HG03575 (cell line): Measurements from ENCODE around the gene CLDN7.

ENCODE experiments used
- ATAC-seq: cut with Tn5 transposase; IDR thresholded peaks from one replicate; pipeline ENCODE4 v1.9.1; 2021; ENCODE audit not compliant: unreplicated experiment, insufficient number of reproducible peaks, low FRiP score; ENCODE audit errors: extremely low read depth

The CLDN7 gene

DNA sequence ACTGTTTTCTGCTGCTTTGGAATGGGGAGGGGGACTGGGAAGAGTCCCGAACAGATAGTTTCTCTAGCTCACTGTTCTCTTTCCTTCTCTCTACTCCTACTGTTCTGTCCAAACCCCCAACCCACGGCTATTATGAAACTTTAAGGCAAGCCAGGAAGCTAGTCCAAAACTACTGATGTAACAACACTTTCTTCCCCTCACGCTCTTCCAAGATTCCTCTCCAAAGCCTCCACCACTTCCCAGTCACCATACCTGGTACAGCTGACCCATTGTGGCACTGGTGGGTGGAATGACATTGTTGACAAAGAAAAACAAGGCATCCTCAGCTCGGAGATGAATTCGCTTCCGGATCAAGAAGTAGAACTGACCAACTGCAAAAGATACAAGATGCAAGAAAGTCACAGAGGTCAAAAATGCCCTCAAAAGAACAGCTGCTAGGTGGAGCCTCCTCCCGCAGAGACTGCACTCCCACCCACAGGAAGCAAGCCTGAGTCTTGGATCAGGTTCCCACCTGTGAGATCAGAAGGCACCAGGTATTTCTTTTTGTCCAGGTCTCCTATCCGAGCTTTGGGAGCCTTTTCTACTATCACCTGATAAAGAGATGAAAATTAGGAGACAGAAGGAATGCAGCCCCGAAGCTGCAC lies 21.1 kb downstream of the CLDN7 start:
- no peak for ATAC-seq

DNA sequence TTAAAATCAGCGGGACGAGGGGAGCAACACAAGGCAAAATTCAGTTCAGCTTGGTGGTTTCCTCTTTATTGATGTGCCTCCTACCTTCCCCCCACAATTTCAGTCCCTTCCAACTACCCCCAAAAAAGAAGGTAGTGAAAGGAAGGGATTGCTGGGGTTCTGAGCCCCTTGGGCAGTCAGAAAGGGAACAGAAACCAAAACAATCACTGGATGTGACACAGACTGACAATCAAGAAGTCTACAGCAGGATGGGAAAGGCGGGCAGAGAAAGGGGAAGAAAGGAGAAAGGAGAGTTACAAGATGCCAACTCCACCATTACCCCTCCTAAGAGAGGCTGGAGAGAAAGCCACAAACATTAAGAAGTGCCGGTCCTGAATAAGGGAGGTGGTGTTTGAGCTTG lies 21.9 kb downstream of the CLDN7 start:
- ATAC-seq, result no peak

DNA sequence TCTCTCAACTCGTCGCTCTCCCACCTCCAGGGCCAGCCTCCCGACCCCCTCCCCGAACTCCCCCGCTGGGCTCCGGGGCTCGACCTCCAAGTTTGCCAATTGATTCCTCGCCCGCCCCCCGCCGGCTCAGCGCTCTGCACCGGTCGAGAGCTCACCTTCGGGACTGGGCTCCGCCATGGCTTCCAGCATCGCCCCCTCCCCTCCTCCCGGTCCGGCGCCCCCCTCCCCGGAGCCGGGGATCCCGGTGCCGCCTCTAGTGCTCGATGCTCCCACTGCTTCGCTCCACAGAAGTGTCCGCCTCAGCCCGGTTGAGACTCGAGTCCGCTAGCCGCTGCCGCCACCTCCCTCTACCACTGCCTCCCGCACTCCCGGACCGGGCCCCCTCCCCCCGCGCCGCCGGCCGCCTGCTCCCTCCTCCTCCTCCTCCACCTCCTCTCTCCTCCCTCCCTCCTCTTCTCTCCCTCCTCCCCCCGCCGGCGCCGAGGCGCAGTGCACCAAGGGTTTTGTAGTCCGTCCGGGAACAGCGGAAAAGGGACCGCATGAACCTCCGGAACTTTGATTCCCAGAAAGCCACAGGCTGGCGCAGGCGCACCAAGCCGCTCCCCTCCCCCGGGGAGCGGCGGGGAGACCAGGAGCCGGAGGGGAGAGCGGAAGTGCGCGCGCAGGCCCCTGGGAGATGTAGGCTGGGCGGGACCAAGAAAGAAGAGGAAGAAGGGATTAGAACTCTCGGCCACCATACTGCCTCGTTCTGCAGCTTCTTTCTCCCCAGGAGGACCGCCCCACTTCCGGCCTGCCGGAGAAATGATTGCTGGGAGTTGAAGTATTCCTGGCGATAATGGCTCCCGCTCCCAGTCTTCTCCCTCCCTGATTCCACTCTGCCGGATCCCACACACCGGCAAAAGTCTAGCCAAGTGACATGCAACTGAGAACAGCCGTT lies 22.9 kb downstream of the CLDN7 start, which contains the start of gene PHF23:
Gene PHF23 (minus strand): TSS at position 367 of the 937 bp plus-strand sequence. CDS start 178 bp downstream, at position 189.
- no peak for ATAC-seq

DNA sequence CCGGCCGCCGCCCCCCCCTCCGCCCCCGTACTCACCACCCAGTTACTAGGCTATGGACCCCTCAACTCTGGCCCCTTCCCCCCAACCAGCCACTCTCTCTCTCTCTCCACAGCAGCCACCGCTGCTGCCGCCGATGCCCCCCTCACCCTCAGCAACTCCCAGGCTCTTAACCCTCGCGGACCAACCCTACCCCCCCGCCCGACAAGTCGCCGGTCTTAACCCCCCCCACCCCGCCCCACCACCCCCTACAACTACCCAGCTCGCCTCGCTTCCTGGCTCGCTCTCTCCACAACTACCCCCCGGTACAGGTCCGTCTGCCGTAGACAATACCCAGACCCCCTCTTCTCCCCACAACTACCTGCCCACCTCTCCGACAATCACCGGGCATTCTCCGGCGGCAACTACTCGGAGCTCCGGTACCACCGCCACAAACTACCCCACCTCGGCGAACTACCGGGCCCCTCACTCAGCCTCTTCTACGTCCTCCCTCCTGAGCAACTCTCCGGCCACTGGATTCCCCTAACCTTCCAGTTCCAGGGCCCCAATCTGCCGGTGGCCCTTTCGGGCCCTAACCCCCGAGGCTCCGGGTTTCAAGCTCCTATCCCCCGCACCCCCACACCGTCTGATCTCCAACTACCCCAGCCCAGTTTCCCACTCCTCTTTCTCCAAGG lies 23.7 kb downstream of the CLDN7 start:
- ATAC-seq, result no peak

DNA sequence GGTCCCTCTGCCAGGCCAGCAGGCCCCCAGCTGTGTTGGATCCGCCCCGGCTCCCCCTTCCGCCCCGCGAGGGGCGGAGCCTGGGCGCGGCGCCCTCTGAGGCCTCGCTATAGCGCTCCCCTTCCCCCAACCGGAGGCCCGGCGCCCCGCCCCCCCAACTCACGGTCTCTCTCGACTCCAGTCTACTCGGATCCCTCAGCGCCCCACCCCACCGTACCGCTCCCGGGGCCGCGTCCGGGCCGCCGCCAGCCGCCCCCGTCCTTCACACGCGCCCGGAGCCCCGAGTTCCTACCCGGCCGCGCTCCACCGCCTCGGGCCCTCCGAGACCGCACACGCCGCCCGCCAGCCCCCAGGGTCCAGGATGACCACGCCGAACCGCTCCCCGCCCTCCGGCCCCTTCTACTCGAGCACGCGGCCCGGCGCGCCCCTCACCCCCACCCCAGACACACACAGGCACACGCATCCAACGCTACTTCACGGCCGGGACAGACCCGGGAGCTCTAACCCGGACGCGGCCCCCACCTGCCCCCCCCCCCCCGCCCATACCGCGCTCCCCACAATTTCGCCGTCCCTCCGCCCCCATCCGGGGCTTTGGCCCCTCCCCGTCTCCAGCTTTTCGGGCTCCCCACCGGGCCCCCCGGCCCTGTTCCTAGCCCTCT lies 24.4 kb downstream of the CLDN7 start:
- no peak for ATAC-seq

DNA sequence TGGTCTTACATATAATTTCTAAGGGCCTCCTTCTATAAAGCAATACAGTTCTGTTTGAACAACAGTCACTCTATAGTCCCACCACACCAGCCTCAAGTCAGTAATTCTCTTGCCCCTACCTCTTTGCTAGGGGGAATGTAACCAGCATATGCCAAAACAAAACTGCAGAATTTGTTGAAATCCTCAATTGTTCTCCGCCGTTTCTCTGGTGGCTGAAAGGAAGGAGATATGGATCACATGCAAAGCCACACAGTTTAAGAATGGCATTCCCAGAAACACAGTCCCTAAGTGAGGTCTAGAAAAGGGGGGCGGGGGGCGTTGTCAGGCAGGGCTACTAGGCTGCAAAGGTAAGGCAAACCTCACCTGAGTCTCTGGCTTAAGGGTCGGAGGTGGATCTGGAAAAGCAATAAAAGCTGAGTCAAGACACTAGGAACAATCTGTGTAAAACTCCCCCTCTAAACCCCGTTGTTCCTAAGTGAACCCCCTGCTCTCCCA lies 25.0 kb downstream of the CLDN7 start:
- no peak for ATAC-seq

DNA sequence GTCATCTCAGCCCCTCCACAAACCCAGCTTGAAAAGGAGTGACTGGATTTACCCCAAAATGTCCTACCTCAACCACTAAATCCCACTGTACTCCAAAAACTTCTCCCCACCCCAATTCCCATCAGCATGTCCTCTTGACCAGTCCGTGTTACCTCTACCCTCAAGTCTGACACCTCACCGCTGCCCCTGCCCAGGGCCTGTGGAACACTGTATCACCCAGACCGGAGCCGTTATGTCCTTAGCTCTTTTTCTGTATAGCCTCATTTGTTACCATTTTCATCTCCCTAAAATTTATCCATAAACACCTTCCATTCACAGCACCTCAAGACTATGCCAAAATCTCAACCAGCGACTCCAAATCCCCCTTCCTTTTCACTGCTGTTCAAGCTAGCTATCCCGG lies 25.5 kb downstream of the CLDN7 start:
- ATAC-seq, result no peak

DNA sequence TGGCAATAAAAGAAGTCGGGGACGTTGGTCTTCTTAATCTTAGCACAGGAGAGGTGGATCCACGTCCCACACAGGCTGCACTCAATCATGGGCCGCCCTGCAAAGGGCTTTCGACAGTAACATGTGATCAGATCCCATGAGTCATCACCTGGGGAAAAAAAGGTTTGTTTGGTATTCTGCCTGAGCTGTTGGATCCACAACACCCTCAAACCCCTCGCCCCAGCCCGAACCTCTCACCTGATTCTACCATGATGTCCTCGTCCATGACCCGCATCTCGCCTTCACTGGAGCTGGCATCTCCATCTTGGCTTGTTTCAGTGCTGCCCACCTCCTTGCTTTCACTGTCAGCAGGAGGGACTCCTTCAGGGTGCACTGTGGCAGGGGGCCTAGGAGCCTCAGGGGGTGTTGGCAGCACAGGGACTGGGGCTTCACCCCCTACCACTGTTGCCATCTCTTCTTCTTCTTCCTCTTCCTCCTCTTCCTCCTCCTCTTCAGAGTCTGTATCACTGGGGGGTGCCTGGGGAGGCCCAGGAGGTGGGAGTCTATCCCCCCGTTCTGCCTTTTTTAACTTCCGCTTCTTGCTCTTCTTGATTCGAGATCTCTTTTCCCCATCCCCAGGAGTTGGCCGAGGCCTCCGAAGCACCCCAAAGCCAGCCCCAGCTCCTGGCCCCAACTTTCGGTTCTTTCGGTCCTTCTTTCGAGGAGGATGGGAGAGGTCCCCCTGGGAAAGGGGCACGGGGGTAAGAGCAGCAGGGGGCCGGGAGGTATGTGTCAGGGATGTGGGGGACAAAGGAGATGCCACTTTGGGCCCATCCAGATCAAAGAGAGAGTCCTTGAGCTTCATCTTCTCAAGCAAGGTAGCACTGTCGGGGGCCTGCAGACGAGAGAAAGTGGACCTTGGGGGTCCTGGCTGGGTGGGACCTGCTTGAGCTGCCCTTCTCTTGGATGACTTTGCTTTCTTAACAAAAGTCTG lies 26.3 kb downstream of the CLDN7 start:
- ATAC-seq, result no peak

DNA sequence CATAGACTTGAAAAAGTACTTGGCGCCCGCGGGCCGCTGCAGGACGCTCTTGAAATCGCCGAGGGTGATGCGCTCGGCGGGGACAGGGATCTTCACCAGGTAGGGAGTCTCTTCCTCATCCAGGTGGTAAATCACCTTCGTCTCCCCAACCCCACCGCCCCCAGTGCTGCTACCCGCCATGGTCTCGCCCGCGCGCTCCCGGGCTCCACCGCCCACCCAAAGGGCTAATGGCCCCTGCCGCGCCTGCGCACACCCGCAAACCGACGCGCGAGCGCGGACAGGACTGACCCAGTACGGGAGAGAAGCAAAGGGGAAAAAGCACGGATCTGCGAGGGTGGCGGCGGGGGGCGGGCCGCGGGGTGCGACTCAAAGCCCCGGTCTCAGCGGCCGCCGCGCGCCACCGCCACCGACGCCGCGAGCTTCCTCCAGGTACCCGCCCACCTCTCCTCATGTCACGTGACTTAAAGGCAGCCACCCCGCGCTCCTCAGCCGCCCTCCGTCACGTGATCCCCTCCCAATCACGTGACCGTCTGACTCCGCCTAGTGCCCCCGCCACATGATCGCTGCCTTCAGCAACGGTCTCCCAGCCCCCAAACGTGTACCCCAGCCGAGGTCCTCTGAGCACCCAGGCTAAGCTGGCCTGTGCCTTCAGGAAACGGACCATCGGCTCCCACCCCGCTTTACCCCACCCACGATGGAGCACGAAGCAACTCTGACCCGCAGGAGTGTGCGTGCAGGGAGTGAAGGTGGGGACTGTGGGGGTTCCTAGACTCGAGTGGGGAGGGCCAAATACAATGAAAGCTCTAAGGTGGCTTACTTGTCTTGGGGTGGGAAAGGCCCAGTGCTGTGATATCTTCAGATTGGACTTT lies 28.0 kb downstream of the CLDN7 start, which contains the start of gene DVL2:
Gene DVL2 (minus strand): TSS at position 435 of the 869 bp plus-strand sequence. CDS start 255 bp downstream, at position 180.
- no peak for ATAC-seq

DNA sequence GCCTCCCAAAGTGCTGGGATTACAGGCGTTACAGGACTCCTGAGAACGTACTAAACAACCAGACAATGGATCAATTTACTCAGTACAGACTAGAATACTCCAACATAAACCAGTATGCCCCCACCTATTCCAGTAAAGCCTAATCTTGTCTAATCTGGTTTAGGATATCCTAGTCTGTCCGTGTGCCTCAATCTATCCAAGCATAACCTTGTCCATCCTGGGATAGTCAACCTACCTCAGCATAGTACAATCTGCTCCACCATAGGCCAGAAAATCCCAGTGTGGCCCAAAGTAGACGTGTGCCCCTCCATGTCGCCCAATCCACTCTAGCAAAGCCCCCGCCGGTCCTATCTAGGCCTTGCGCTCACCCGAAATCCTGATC lies 28.6 kb downstream of the CLDN7 start:
- ATAC-seq, result no peak

DNA sequence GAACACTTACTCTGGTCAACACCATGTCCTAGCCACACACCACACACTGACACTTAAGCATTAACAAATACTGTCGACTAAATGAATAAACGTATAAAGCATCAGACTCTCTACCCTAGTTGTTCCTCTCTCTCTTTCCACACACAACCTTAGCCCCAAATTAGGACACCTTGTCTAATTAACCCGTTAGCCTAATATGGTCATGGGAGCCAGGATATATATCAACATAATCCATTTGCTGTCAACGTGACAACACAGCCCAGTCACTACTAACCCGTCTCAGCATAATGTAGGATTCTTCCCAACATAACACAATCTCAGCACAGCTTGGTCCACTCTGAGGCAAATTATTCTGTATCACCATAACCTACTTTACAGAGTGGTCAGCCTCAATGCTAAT lies 30.2 kb downstream of the CLDN7 start:
- ATAC-seq, result no peak

DNA sequence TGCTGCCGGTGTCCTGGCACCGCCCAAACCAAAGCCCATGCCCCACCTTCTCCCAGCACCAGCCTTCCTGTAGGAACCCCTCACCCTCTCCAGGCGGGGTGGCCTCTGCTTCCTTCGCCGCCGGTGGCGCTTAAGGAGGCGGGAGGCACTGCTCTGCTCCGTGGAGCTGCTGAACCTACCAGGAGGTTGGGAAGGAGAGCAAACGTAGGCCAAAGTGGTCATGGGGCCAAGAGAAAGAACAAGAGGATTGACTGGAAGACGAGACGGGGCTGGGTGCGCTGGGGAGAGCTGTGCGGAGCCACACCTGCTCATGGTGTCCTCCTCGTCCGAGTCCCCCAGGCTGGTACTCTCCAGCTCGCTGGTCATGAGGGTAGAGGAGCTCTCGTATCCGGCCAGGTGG lies 32.8 kb downstream of the CLDN7 start:
- no peak for ATAC-seq

DNA sequence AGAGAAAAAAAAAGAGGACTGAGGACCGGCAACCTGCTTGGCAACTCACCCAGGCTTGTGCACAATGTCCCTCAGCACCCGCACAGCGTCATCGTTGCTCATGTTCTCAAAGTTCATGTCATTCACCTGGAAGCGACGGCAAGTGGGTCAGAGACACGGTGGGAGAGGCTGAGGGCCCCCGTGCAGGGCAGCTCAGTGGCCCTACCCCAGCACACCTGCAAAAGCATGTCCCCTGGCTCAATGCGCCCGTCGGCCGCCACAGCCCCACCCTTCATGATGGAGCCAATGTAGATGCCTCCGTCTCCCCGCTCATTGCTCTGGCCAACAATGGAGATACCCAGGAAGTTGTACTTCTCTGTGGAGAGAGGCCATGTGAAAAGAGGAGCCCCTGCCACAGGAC lies 33.4 kb downstream of the CLDN7 start:
- no peak for ATAC-seq

DNA sequence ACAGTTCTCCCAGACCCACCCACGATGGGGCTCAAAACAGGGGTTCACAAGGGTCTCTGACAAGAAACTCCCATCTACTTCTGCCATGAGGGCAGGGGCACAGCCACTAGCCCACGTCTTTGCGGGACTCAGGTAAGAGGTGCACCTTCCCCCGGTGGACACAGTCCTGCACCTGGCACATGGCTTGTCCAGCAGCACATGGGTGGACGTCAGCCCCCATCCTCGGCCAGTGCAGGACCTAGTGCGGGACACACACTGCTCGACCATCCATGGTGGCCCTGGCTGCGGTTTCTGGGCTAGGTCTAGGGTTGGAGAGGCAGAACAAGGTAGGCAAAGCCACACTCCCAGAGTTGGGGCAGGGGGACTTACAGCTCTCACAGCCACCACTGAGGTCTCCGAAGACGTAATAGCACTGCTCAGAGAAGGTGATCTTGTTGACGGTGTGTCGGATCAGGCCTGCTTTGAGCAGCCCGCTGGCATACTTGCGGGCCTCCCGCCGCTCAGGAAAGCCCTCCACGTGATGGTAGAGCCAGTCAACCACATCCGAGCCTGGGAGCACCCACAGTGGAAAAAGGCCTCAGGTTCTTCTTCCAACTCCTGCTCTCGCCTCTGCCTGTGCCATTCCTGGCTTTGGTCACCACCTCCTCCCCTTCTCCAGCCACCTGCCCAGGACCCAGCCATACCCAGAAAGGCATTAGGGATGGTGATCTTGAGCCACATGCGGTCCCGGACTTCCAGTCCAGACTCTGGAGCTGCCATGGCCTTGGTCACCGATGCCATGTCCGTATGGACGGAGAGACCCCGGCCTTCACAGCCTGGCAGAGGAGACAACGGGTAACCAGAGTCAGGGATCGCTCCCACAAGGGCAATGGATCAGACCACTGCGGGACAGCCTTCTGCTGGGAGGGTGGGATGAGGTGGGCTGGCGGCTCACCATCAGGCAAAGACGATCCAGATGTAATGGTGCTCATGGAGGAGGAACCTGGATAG lies 35.3 kb downstream of the CLDN7 start:
- no peak for ATAC-seq

DNA sequence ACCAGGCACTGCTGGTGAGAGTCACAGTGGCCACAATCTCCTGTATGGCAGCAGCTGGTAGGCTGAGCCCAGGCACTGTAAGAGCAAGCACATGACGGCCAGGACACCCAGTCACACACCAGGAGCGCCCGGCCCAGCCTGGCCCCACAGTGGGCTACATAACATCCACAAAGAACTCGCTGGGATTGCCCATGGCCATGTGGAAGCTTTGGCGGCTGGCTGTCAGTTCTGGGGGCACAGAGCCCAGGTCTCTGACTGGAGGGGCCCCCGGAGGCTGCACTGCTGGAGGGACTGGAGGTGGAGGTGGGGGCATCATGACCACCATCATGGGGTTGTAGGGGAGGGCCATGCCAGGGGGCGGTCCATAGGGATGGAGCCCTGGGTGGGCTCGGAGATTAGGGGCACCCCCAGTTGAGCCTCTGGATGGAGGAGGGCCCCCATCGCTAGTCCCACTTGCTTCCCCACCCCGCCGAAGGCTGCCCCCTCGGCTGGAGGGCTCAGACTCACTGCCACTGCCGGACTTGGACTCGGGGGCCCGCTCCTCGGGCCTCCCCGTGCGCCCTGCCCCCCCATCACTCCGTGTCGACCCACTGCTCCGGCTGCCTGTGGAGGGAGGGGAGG lies 36.5 kb downstream of the CLDN7 start:
- no peak for ATAC-seq
